ENCODE results near the gene MMP17.

- TF ChIP-seq CTCF (conservative IDR thresholded peaks at IDR 0.05 in 1 of 2, IDR thresholded peaks at IDR 0.05 in 1 of 2; ENCODE audit: low read depth in 1 of 2, low read length in 2 of 2) = no peak
- TF ChIP-seq EZH2 (IDR thresholded peaks at IDR 0.05; ENCODE audit: low read length, missing control alignments) = no peak
Observed at GRCh38 chr12:131794061-131794460, 34.1 kb upstream of the MMP17 start.

All from fibroblast of lung (primary cell).